GM12874 (cell line): ENCODE results near the gene CCK.

Experiments
- CTCF ChIP-seq: IDR thresholded peaks from 2 replicates; pipeline ENCODE4 v1.5.1; 2011; ENCODE audit warnings: low read depth, mild to moderate bottlenecking, control low read depth, low read length, moderate library complexity; ENCODE audit not compliant: insufficient read depth

Gene CCK

GRCh38 chr3:42224178-42224577 is 41.8 kb downstream of the CCK start:
- no peak for TF ChIP-seq CTCF

- no peak for TF ChIP-seq CTCF
These were observed 42.9 kb downstream of the CCK start for GRCh38 chr3:42222942-42223693.

GRCh38 chr3:42220436-42221121 is 45.4 kb downstream of the CCK start:
- TF ChIP-seq CTCF, result no peak

- TF ChIP-seq CTCF, result no peak
These were observed 49.1 kb downstream of the CCK start for GRCh38 chr3:42216931-42217333.

GRCh38 chr3:42216302-42216701 is 49.7 kb downstream of the CCK start:
- no peak for TF ChIP-seq CTCF

GRCh38 chr3:42214565-42215283 is 51.3 kb downstream of the CCK start:
- TF ChIP-seq CTCF, result no peak

- TF ChIP-seq CTCF, result no peak
These were observed 51.9 kb downstream of the CCK start for GRCh38 chr3:42214064-42214463.
